COLO829 (cell line): Measurements from ENCODE around the gene MDFI.

ENCODE experiments used
- DNase-seq: peaks from one replicate; pipeline ENCODE4 v3.0.0; 2012; ENCODE audit warnings: low spot score

MDFI gene

DNA sequence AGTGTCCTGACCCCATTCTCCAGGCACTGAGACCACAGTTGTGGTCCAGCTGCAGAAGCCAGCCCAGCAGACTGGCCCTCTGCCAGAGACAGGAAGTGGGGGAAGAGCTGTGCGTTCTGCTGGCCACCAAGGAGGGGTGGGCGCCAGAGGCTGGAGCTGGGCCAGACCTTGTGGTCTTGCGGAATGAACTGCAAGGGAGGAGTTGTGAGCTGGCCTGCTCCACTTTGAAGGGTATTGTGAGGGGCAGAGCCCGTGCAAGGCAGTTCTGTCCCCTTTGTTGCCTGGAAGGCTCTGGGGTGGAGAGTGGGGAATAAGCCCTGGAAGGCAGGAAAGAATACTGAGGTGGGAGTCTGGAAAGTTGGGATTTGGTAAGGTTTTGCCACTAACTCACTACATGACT is 3.6 kb upstream of the MDFI start:
- DNase-seq: no peak

- DNase-seq: no peak
Measured at GRCh38 chr6:41635365-41635764, 2.9 kb upstream of the MDFI start.

- no peak for DNase-seq
Measured at GRCh38 chr6:41636833-41637193, 1.5 kb upstream of the MDFI start.

- DNase-seq: no peak
Measured at GRCh38 chr6:41637194-41638001, 870 bp upstream of the MDFI start.

DNA sequence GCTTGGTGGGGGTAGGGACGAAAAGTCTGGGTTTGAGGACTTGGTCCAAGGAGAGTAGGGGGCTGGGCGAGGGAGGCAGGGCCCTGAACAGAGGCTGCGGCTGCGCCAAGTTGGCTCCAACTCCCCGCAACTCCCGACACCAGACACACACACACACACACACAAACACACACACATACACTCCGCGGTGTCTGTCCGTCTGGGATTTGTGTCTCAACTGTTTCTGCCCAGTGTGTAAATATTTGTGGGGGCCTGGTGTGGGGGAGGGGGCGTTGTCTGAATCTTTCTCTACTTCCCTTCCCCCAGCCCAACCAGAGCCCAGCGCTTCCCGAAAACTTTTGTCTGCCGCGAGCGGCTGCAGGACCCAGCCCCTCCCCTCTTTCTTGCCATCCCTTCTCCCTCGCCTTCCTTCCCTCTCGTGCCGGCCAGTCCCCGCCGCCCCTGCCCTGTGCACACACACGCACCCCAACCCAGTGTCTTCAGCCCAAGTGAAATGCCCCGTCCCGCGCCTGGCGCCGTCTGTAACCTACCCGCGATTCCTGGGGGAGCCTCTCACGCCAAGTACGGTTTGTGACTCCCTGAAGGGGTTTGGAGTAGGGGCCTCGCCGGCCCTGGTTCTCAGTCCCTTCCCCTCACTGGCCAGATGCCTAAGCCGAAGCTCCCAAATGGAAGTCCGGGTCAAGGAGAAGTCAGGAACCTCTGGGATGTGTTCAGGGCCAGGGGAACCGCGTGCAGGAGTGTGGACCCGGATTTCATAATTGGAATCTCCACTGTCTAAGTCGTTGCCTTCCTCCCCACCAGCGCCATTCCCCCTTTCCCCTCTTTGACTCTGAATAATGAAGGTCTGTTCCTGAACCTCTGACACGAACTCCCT is 904 bp downstream of the MDFI start:
- no peak for DNase-seq

GRCh38 chr6:41639809-41640371 is 1.6 kb downstream of the MDFI start:
- no peak for DNase-seq

DNA sequence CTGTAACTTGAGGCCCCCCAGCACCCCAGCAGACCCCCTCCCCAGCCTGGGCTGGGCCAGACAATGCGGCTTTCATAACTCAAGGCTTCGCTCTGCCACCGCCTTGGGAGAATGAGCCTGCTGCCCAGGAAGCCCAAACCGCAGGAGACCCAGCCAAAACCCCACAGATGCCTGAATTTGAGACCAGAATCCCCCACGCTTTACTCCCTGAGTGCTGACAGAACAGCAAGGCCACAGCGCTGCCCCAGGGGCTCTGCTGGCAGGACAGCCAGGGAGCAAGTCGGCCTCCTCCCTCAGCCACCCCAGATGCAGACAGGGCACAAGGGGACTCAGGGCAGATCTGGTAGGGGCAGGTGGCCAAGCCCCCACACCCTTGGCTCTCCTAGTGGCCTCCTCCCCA is 2.2 kb downstream of the MDFI start:
- DNase-seq: no peak

DNA sequence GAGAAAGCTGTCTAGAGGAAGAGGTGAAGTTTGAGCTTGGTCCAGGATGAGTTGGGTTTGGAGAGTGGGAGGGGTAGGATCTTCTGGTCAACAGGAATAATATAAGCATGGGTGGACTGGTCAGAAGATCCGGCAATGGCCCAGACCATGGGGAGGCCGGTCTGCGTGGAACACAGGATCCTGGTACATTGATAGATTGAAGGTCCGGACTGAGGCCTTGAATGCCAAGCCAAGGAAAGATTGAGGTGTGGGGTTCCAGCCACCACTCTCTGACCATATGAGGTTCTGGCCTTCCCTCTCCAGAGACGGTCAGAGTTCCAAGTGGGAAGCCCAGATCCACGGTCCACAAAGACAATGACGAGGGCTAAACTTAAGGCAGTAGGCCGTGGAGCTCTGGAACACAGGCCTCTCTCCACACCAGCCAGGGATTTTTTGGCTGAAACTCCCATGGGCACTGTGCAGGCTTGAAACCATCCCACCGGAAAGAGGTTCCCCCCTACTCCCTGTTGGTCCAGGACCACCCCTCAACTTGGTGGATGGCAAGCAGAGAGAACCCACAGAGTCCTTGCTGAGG is 3.2 kb downstream of the MDFI start:
- no peak for DNase-seq

DNA sequence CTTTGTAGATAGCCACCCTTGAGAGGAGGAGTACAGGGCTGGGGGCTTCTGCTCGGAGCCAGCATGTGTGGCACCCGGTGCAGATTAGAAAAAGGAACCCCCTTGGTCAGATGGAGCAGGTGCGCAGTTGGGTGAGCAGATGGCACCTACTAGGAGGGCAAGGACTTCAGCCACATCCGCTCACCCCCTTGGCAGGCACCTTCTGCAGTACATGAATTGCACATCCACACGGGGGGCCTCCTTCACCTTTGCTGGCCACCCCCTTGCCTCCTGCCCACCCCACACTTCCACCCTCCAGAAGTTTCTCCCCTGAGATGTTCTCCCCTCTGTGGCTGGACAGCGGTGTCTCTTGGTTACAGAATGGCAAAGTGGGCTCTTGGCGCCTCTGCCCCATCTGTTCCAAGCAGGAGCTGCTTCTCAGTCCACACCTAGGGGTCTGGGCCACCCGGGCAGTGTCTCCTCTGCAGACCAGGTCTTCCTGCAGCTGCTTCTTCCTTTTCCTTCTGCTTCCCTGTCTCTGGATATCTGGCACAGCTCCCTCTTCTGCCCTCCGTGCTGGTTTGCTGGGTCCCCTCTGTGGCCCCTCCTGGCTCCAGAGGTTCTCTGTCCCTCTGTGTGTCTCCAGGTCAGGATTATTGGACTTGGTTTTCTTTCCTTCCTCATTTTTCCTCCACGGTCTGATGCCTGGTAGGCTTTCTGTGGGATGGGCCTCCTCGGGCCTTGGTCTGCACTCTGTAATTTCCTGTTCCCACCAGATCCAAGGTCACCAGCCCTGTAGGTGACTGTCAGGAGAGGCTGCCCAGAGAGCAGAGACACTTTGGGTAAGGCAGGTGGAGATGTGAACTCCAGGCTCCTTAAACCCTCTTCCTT is 4.1 kb downstream of the MDFI start:
- no peak for DNase-seq

DNA sequence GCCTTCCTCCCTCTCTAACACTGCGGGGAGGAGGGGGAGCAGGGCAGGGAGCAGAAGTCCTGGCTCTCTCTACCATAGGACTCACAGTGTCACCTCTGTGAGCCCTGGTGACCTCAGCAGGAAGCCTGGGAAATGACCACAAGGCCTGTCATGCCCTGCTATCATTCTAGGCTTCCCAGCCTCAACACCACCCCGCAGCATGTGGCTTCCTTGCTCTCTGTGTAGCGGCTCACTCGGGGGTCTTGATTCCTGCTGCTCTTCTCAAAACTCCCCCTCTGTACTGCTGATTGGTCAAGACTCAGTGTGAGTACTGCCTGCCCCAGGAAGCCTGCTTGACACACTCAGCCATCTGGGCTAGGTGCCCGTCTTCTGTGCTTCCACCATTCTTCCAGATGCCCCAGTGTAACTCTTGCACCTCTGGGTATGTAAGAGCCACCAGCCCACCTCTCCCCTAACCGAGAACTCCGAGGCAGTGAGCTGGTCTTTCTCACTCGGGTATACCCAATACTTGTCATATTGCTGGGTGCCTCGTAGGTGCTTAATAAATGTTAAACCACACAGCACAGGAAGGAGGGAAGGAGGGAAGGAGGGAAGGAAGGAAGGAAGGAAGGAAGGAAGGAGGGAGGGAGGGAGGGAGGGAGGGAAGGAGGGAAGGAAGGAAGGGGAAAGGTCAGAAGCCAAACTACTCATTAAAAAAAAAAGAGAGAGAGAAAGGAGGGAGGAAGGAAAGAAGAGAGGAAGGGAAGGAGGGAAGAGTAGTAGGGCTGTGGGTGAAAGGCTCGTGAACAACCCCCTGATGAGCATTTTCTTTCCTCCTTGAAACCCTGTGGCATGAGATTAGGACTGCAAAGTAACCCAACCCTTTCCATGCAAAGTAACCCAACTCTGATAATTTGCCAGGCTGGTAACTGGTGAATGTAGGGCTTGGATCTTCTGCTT is 5.0 kb downstream of the MDFI start:
- no peak for DNase-seq

GRCh38 chr6:41643899-41644269 is 5.6 kb downstream of the MDFI start:
- DNase-seq: no peak

DNA sequence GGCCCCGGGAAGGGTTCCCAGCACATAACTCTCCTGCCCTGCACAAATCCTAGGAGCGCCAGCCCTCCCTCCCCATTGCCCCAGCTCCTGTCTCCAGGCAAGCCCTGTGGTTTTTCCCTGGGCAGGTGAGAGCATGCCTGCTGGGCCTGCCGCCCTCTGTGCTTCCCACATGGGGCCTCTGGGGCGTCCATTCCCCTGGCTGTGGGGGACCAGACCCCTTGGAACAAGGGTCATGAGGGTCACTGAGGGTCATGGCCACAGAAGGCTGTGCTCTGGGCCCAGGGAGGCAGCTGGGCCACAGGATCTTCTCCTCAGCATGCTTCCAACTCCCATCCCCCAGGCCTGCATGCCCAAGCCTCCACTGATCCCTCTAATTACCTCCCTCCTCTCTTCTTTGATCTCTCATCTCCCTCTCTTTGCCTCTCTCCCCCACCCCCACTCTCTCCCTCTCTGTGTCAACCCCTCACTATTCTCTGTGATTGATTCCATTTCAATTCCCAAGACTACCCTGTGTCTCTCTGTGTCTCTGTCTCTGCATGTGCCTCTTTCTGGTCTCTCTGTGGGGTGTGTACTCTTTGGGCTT is 6.1 kb downstream of the MDFI start:
- no peak for DNase-seq

GRCh38 chr6:41645007-41645618 is 6.8 kb downstream of the MDFI start:
- DNase-seq: no peak

DNA sequence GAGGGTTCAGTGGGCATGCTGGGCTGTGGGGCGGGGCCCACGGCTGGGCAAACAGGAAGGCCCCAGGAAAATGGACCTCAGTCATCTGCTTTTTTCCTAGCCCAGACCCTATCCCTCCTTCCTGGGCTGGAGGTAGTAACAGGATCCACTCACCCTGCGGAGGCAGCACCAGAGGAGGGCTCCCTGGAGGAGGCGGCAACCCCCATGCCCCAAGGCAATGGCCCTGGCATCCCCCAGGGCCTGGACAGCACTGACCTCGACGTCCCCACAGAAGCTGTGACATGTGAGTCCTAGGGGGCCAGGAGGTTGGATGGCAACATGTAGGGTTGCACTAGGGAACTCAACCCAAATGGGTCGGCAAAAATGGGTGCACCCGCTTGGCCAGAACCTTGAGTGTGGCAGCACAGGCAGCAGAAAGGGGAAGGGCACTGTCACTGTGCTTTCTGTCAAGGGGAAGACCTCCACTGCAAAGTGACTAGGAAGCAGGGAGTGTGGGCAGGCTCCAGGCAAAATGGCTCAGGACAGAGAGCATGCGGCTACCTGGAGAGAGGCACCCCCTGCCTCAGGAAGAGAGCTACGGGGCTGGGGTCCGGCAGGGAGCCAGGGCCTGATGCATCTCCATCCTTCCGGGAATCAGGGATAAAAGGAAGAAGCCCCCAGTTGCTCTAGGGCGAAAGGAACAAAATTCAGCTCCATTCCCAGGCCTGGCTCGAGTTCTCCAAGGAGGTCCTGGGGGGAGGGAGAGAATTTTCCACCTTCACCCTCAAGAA is 7.9 kb downstream of the MDFI start:
- no peak for DNase-seq

GRCh38 chr6:41647061-41647511 is 8.8 kb downstream of the MDFI start:
- DNase-seq: peak; percentile 26

- no peak for DNase-seq
Measured at GRCh38 chr6:41648070-41648585, 9.9 kb downstream of the MDFI start.

DNA sequence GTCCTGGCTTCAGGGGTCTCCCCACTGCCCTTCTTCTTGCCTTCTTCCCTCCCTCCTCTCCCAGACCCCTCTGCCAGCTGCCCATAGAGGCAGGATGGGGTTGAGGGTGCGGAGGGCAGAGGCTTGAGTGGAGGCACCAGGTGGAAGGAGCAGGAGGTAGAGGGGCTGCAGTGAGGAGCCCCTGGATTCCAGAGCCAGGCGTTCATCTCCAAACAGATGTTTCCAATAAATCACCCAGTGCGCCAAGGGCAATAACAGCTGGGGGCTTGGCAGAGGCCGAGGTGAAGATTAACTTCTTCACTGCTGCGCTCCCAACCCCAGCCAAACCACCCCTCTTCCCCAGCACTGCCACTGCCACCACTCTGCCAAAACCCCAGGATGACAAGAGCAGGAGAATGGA is 10.7 kb downstream of the MDFI start:
- DNase-seq: no peak

DNA sequence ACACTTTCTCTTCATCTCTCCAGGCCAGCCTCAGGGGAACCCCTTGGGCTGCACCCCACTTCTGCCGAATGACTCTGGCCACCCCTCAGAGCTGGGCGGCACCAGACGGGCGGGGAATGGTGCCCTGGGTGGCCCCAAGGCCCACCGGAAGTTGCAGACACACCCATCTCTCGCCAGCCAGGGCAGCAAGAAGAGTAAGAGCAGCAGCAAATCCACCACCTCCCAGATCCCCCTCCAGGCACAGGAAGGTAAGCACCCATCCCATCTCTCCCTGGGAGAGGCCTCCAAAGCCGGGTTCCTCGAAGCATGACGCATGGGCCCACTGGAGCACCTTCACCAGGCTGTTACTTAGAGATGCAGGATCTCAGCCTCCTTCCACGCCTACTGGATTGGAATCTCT is 11.3 kb downstream of the MDFI start:
- DNase-seq: no peak

DNA sequence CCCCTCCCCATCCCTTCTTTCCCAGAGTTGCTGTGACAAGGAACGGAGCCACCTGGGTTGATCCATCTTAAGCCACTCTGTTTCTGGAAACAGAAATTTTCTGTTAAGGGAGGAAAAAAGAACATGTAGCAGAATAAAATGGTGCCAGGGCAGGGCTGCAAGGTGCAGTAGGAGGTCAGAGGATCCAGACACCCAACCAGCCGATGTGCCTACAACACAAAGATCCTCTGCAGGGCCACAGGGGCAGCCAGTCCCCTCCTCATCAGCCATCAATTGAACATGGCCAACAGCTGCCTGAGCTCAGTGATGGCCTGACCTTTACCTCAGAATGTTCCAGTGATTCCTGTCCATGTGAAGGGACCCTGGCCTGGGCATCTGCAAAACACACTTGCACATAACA is 11.9 kb downstream of the MDFI start:
- DNase-seq: no peak
